GDM1 (cell line): ENCODE results near the gene STON1.
"Not testable (repeated sequence)": the region's sequence is repeated elsewhere in the genome, so short reads cannot be mapped to it uniquely, and the experiment has no call there.

Experiments
- DNase-seq: peaks from one replicate; lab custom pipeline; 2025; lab: John Stamatoyannopoulos, UW

The STON1 gene

GRCh38 chr2:48527226-48527885 lies 2.6 kb upstream of the STON1 start:
- no peak for DNase-seq

DNA sequence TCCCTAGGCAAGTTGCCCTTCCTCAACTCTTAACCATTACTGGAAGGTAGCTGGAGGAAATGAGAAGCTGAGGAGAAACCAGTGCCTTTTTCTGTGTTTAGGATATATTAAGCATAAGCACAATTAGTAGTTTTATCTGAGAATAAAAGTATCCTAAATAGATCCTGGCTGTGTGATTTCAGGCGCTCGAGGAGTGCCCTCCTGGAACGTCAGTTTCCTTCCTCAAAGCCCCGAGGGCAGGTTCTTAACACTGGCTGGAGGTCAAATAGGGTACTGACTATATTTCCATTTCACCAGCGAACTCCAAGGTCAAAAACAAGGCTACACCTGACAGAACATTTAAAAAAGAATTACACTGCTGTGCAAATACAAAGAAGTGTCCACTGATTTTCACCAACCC lies 1.5 kb upstream of the STON1 start:
- DNase-seq, result no peak

GRCh38 chr2:48529194-48529593 lies 760 bp upstream of the STON1 start:
- no peak for DNase-seq

DNA sequence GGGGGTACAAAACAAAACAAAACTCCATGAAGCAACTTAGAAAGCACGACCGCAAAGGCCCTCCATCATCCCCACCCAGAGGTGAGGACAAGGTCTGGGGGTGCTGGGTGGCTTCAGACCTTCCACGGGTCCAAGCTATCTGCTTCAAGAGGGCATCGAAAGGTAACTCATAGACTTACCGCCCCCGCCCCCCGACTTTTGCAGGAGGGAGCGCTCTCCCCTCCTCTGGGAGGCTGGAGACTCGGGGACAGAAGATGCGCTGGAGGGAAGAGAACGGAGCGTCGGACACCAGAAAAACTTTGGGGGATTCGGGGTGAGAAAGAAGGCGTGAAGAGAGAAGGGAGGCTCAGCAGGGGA lies 300 bp upstream of the STON1 start:
- no peak for DNase-seq

- DNase-seq, result no peak
These were observed 1.2 kb downstream of the STON1 start for GRCh38 chr2:48531141-48531648.

- DNase-seq, result no peak
These were observed 2.2 kb downstream of the STON1 start for GRCh38 chr2:48532174-48532573.

DNA sequence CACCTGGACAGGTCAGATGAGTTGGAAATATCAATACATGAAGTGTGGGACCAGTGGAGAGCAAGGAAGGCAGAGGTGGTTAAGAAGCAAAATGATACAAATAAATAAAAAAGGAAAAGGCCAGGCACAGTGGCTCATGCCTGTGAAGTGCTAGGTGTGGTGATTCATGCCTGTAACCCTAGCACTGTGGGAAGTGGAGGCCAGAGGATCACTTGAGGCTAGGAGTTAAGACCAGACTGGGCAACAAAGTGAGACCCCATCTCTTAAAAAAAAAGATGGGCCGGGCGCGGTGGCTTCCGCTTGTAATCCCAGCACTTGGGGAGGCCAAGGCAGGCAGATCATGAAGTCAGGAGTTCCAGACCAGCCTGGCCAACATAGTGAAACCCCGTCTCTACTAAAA lies 2.9 kb downstream of the STON1 start:
- no peak for DNase-seq

- DNase-seq, result no peak
These were observed 4.8 kb downstream of the STON1 start for GRCh38 chr2:48534781-48535180.

DNA sequence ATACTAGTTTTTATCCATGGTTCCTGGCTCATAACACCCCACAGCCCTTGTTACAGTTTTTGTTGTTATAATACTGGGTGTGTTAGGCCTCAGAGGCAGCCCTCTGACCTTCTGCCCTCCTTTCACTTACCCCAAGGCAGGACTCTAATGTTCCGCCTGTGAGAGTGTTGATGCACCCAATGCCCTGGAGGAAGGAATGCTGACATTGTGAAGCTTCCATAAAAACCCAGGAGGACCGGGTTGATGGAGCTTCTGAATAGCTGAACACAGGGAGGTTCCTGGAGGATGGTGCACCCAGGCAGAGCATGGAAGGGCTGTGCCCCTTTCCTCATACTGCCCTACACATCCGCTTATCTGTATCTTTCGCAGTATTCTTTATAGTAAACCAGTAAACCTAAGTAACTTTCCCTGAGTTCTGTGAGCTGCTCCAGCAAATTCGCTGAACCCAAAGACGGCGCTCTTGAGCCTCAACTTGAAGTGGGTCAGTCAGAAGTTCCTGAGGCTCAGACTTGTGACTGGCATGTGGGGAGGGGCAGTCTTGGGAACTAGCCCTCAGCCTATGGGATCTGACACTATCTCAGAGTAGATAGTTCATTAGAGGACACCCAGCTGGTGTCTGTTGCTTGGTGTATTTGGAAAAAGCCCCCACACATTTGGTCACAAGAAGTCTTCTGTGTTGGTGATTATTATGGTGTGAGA lies 10.4 kb downstream of the STON1 start:
- no peak for DNase-seq

- DNase-seq, result no peak
These were observed 11.9 kb downstream of the STON1 start for GRCh38 chr2:48541666-48542389.

DNA sequence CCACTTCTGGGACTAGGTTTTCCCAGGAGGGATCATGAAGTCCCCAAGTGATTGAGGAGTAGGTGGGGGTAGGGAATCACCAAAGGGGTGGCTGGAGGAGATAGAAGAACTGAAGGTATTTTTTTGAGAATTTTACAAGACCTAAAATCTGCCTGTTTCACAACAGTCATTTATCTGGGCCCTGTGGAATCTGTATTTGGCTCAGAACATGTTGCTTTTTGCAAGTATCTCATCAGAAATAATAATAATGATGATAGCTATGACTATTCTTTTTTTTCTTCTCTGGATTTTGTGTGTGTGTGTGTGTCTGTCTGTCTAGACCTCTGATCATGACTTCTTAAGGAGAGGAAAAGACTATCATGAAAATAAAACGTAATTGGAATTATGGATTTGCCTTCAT lies 13.9 kb downstream of the STON1 start:
- DNase-seq, result no peak

- DNase-seq, result no peak
These were observed 15.3 kb downstream of the STON1 start for GRCh38 chr2:48545244-48545643.

- no peak for DNase-seq
These were observed 18.9 kb downstream of the STON1 start for GRCh38 chr2:48548840-48549239.

DNA sequence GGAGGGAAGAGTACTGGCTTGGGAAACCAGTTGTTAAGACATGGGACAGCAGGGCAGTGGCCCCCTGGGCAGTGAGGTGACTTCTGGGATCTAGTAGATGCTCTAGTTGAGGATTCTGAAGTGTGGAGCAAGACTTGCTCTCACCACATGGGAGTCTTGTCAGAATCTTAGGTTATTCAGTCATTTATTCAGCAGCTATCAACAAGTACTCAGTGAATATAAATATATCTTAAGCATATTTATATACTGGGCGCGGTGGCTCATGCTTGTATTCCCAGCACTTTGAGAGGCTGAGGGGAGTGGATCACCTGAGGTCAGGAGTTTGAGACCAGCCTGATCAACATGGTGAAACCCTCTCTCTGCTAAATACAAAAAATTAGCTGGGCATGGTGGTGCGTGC lies 20.0 kb downstream of the STON1 start:
- no peak for DNase-seq

DNA sequence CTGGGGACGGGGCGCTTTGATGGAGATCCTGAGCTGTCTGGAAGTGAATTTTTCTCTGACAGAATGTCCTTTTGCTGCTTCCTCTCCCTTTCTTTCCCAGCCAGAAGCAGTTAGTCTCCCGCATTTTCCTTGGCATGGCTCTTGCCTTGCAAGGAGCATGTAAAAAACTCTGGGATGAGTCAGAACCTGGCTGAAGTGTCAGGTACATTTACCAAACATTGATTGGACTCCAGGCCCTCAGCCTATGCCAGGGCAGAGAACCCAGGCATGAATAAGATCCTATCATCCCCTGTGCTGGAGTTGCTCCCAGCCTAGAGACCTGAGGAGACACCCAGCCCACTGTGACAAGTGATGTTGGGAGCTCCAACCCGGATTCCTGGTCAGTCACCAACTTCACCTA lies 21.6 kb downstream of the STON1 start:
- DNase-seq, result no peak

DNA sequence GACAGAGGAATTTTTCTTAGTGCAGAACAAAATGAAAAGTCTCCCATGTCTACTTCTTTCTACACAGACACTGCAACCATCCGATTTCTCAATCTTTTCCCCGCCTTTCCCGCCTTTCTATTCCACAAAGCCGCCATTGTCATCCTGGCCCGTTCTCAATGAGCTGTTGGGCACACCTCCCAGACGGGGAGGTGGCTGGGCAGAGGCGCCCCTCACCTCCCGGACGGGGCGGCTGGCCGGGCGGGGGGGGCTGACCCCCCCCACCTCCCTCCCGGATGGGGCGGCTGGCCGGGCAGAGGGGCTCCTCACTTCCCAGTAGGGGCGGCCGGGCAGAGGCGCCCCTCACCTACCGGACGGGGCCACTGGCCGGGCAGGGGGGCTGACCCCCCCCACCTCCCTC lies 25.1 kb downstream of the STON1 start:
- not testable (repeated sequence) for DNase-seq

GRCh38 chr2:48558456-48558855 lies 28.5 kb downstream of the STON1 start:
- no peak for DNase-seq

- DNase-seq, result no peak
These were observed 30.7 kb downstream of the STON1 start for GRCh38 chr2:48560546-48561209.

GRCh38 chr2:48562281-48562680 lies 32.3 kb downstream of the STON1 start:
- no peak for DNase-seq

DNA sequence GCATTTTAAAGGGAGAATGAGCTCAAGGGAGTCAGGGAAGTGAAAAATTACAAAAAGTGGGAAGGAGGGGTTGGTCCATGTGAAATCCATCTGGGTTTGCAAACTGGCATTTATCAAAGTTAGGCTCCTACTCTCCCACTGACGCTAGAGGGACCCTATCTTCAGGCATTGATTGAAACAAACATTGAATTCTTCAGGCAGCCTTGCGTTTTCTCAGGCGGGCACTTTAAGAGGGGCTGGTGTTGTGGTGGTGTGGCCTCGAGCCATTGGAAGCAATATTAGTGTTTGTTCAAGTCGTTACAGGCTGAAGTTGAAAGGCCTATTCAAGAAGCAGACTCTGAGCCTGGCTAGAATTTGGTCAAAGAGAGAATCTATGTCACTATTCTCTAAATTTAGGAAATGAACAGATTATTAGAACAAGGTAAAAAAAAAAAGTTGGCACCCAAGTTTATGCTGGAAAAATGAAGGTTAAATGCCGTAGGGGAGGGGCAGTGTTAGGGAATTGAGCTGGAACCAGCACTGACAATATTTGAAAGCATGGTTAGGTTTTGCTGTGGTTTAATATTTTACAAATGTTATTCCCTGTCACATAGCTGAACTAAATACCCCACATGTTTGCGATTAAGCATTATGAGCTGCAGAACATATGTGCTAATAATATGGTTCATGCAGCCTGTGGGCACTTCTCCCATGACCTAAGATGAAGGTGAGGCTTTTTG lies 36.8 kb downstream of the STON1 start:
- no peak for DNase-seq

GRCh38 chr2:48567671-48568070 lies 37.7 kb downstream of the STON1 start:
- no peak for DNase-seq

- DNase-seq, result no peak
These were observed 38.6 kb downstream of the STON1 start for GRCh38 chr2:48568547-48568946.
